ENCODE measurements around the gene OR51B5.

GRCh38 chr11:5362017-5362625 lies 18.8 kb upstream of the OR51B5 start:
- TF ChIP-seq POLR2A (IDR thresholded peaks at IDR 0.05) (no peak), CTCF (IDR thresholded peaks at IDR 0.05) (no peak), POLR2AphosphoS5 (IDR thresholded peaks at IDR 0.05) (no peak)
